GM23338 (cell line): Measurements from ENCODE around the gene NRXN2. TPM values are rescaled to one million over a fixed set of nuclear protein-coding genes. Genes with fewer than 3 reads are reported as not detected.

ENCODE experiments used
- ATAC-seq: fragments of 200-7000 bp; cut with Tn5 transposase; 3 replicates; pipeline ENCODE4 v1.9.1; 2020
- DNase-seq: peaks from one replicate; pipeline ENCODE4 v3.0.0-alpha.2; 2015; ENCODE audit warnings: low spot score
- H2AFZ ChIP-seq: fragments of 200-600 bp; sonication (generic); 2 replicates; pipeline ENCODE4 v1.8.0; 2016; ENCODE audit warnings: antibody characterized with exemption, mild to moderate bottlenecking, moderate library complexity
- H3F3A ChIP-seq: fragments of 200-600 bp; sonication (generic); replicated peaks from 2 replicates; pipeline ENCODE4 v1.8.0; 2017; ENCODE audit warnings: antibody characterized with exemption, mixed run types, low read depth
- H3K27ac ChIP-seq: fragments of 200-600 bp; sonication (generic); 2 replicates; pipeline ENCODE4 v1.6.1; 2016; ENCODE audit warnings: low read depth
- H3K27me3 ChIP-seq: fragments of 200-600 bp; sonication (generic); 2 replicates; pipeline ENCODE4 v1.8.0; 2016; ENCODE audit warnings: mild to moderate bottlenecking, mixed run types, moderate library complexity; ENCODE audit not compliant: insufficient read depth
- H3K36me3 ChIP-seq: fragments of 200-600 bp; sonication (generic); 2 replicates; pipeline ENCODE4 v1.8.0; 2016; ENCODE audit warnings: mild to moderate bottlenecking; ENCODE audit not compliant: insufficient read depth
- H3K4me1 ChIP-seq: fragments of 200-600 bp; sonication (generic); 2 replicates; pipeline ENCODE4 v1.8.0; 2016; ENCODE audit warnings: mild to moderate bottlenecking, moderate library complexity; ENCODE audit not compliant: insufficient read depth
- H3K4me2 ChIP-seq: fragments of 200-600 bp; sonication (generic); 2 replicates; pipeline ENCODE4 v1.7.1; 2017; ENCODE audit warnings: mixed run types
- H3K4me3 ChIP-seq: fragments of 200-600 bp; sonication (generic); 2 replicates; pipeline ENCODE4 v1.6.1; 2016; ENCODE audit warnings: mixed run types
- H3K79me2 ChIP-seq: fragments of 200-600 bp; sonication (generic); replicated peaks from 2 replicates; pipeline ENCODE4 v1.8.0; 2017; ENCODE audit warnings: mild to moderate bottlenecking; ENCODE audit not compliant: insufficient read depth
- H3K9me2 ChIP-seq: fragments of 200-600 bp; sonication (generic); 2 replicates; pipeline ENCODE4 v1.8.0; 2017; ENCODE audit not compliant: insufficient read depth
- H4K20me1 ChIP-seq: fragments of 200-600 bp; sonication (generic); replicated peaks from 2 replicates; pipeline ENCODE4 v1.8.0; 2017; ENCODE audit warnings: mild to moderate bottlenecking; ENCODE audit not compliant: insufficient read depth
- H3K27ac Mint-ChIP-seq: 2 replicates; pipeline ENCODE4 v1.8.0; 2020; ENCODE audit warnings: inconsistent platforms, mild to moderate bottlenecking, moderate library complexity, mixed read lengths
- H3K27me3 Mint-ChIP-seq: 3 replicates; pipeline ENCODE4 v1.8.0; 2022; ENCODE audit warnings: low read depth, mild to moderate bottlenecking, moderate library complexity, mixed read lengths, inconsistent platforms; ENCODE audit not compliant: insufficient read depth, poor library complexity
- H3K36me3 Mint-ChIP-seq: 3 replicates; pipeline ENCODE4 v1.8.0; 2021; ENCODE audit warnings: low read depth, mild to moderate bottlenecking, inconsistent platforms, moderate library complexity, mixed read lengths
- H3K4me1 Mint-ChIP-seq: 3 replicates; pipeline ENCODE4 v1.8.0; 2020; ENCODE audit warnings: mild to moderate bottlenecking, inconsistent platforms, mixed read lengths
- H3K4me3 Mint-ChIP-seq: 3 replicates; pipeline ENCODE4 v1.8.0; 2021; ENCODE audit warnings: moderate library complexity, mild to moderate bottlenecking, inconsistent platforms, mixed read lengths
- H3K9me3 Mint-ChIP-seq: 3 replicates; pipeline ENCODE4 v1.8.0; 2020; ENCODE audit warnings: moderate library complexity, mild to moderate bottlenecking, inconsistent platforms, mixed read lengths
- CREB1 ChIP-seq: fragments of 250-450 bp; sonication (Bioruptor Pico); IDR thresholded peaks from 2 replicates; pipeline ENCODE4 v1.5.0; 2020; ENCODE audit warnings: low read depth, mild to moderate bottlenecking, moderate library complexity
- EZH2 ChIP-seq: fragments of 200-600 bp; sonication (generic); IDR thresholded peaks from one replicate; pipeline ENCODE4 v1.8.0; 2017; ENCODE audit warnings: antibody characterized with exemption, mild to moderate bottlenecking, low read depth; ENCODE audit not compliant: unreplicated experiment
- EZH2phosphoT487 ChIP-seq: fragments of 200-600 bp; sonication (generic); IDR thresholded peaks from one replicate; pipeline ENCODE4 v1.8.1; 2018; ENCODE audit warnings: antibody characterized with exemption; ENCODE audit not compliant: unreplicated experiment
- JUNB ChIP-seq: IDR thresholded peaks from one replicate; pipeline ENCODE4 v1.6.1; 2016; ENCODE audit warnings: antibody characterized with exemption; ENCODE audit not compliant: unreplicated experiment
- NANOG ChIP-seq: IDR thresholded peaks from 2 replicates; pipeline ENCODE4 v1.6.1; 2016; ENCODE audit warnings: antibody characterized with exemption, borderline replicate concordance
- POLR2AphosphoS5 ChIP-seq: IDR thresholded peaks from 2 replicates; pipeline ENCODE4 v1.6.1; 2016; ENCODE audit warnings: antibody characterized with exemption, low read depth
- STAT1 ChIP-seq: IDR thresholded peaks from one replicate; pipeline ENCODE4 v1.6.1; 2016; ENCODE audit warnings: antibody characterized with exemption; ENCODE audit not compliant: unreplicated experiment
- ZNF114 ChIP-seq: fragments of 250-450 bp; sonication (Bioruptor Pico); IDR thresholded peaks from 2 replicates; pipeline ENCODE4 v1.5.0; 2020; ENCODE audit warnings: mild to moderate bottlenecking, moderate library complexity
- ZNF331 ChIP-seq: fragments of 250-450 bp; sonication (Bioruptor Pico); IDR thresholded peaks from 2 replicates; pipeline ENCODE4 v1.5.0; 2020; ENCODE audit warnings: low read depth, mild to moderate bottlenecking, moderate library complexity
- polyA plus RNA-seq: library from polyadenylated mRNA; unstranded; fragments of >200 nt; fragmentation: Nextera tagmentation; extraction: Ambion mirVana; gene quantifications from 2 replicates; pipeline ENCODE4 v1.2.1, GENCODE V29; 2016
- total RNA-seq: library from RNA; depleted of rRNA; stranded (reverse); fragments of >200 nt; shearing (Covaris generic); gene quantifications from 2 replicates; pipeline ENCODE4 v1.2.3, GENCODE V29; 2014
- TF ChIP-seq, protein P1 (sequence below), 2 experiments: fragments of 200-600 bp in 1 of 2; sonication (generic) in 1 of 2; conservative IDR thresholded peaks; 2 replicates each; pipeline versions ENCODE4 v1.5.1 to v1.6.1; 2016 to 2017; ENCODE audit warnings: antibody characterized with exemption in 2 of 2, low read depth in 2 of 2, mild to moderate bottlenecking in 2 of 2, moderate library complexity in 1 of 2
- TF ChIP-seq, protein P2 (sequence below): IDR thresholded peaks from one replicate; pipeline ENCODE4 v1.6.1; 2018; ENCODE audit warnings: antibody characterized with exemption; ENCODE audit not compliant: unreplicated experiment
- TF ChIP-seq, protein P3 (sequence below): IDR thresholded peaks from 2 replicates; pipeline ENCODE4 v1.6.1; 2016; ENCODE audit warnings: antibody characterized with exemption
- TF ChIP-seq, protein P4 (sequence below): fragments of 250-450 bp; sonication (Bioruptor Pico); IDR thresholded peaks from 2 replicates; pipeline ENCODE4 v1.5.0; 2020; ENCODE audit warnings: mild to moderate bottlenecking, moderate library complexity

Gene NRXN2
- total and polyA plus RNA-seq, 2 experiments from 2014 or later = 3.4 to 17.0 TPM

DNA sequence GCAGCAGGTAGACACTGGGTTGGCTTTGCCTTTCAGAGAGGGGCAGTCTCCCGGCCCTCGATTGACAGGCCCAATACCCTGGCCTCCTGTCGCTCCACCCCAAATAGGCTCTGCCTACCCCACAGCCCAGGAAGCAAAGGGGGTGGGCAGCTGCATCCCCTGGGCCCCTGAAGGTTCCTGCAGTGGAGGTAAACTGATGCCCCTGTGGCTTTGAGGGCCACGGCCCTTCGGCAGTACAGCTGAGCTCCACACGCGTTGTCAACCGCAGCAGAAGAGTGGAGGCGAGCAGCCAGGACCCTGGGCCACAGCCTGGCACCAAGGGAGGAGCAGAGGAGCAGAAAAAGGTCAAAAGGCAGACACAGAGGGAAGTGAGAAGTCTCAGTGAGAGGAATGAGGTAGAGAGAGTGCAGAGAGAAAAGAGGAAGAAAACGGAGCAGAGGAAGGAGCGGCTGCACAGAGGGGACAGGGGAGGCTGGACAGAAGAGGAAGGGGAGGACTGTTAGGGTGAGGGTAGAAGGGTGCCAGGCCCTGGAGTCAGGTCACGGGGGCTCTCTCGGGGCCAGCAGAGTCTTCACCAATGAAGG lies 67.9 kb downstream of the NRXN2 start:
- ATAC-seq (no peak), DNase-seq (no peak)
- no peaks in the 10 kb centered on the region for H3K9me3 Mint-ChIP-seq
- Histone ChIP-seq H3K36me3 (no peaks in the 10 kb centered on the region), H3K27ac (no peak overlapping the region), H3F3A (no peaks in the 10 kb centered on the region), H3K4me2 (no peak overlapping the region), H3K4me1 (peaks cover 10% of the 10 kb centered on the region; the same call in 1 of the 2 replicates), H3K4me3 (no peak overlapping the region), H2AFZ (no peak overlapping the region), H3K27me3 (no peaks in the 10 kb centered on the region), H3K9me2 (no peaks in the 10 kb centered on the region), H4K20me1 (no peaks in the 10 kb centered on the region), H3K79me2 (no peaks in the 10 kb centered on the region)
- TF ChIP-seq, protein P1, sequence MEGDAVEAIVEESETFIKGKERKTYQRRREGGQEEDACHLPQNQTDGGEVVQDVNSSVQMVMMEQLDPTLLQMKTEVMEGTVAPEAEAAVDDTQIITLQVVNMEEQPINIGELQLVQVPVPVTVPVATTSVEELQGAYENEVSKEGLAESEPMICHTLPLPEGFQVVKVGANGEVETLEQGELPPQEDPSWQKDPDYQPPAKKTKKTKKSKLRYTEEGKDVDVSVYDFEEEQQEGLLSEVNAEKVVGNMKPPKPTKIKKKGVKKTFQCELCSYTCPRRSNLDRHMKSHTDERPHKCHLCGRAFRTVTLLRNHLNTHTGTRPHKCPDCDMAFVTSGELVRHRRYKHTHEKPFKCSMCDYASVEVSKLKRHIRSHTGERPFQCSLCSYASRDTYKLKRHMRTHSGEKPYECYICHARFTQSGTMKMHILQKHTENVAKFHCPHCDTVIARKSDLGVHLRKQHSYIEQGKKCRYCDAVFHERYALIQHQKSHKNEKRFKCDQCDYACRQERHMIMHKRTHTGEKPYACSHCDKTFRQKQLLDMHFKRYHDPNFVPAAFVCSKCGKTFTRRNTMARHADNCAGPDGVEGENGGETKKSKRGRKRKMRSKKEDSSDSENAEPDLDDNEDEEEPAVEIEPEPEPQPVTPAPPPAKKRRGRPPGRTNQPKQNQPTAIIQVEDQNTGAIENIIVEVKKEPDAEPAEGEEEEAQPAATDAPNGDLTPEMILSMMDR (conservative IDR thresholded peaks at IDR 0.05; ENCODE audit: low read depth in 2 of 2) = no peak
- TF ChIP-seq STAT1 = no peak
- no peak for TF ChIP-seq ZNF114 (CRISPR knock-in tag)
- TF ChIP-seq JUNB = no peak
- TF ChIP-seq POLR2AphosphoS5 = no peak
- TF ChIP-seq, protein P2, sequence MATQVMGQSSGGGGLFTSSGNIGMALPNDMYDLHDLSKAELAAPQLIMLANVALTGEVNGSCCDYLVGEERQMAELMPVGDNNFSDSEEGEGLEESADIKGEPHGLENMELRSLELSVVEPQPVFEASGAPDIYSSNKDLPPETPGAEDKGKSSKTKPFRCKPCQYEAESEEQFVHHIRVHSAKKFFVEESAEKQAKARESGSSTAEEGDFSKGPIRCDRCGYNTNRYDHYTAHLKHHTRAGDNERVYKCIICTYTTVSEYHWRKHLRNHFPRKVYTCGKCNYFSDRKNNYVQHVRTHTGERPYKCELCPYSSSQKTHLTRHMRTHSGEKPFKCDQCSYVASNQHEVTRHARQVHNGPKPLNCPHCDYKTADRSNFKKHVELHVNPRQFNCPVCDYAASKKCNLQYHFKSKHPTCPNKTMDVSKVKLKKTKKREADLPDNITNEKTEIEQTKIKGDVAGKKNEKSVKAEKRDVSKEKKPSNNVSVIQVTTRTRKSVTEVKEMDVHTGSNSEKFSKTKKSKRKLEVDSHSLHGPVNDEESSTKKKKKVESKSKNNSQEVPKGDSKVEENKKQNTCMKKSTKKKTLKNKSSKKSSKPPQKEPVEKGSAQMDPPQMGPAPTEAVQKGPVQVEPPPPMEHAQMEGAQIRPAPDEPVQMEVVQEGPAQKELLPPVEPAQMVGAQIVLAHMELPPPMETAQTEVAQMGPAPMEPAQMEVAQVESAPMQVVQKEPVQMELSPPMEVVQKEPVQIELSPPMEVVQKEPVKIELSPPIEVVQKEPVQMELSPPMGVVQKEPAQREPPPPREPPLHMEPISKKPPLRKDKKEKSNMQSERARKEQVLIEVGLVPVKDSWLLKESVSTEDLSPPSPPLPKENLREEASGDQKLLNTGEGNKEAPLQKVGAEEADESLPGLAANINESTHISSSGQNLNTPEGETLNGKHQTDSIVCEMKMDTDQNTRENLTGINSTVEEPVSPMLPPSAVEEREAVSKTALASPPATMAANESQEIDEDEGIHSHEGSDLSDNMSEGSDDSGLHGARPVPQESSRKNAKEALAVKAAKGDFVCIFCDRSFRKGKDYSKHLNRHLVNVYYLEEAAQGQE = no peak
- TF ChIP-seq, protein P3, sequence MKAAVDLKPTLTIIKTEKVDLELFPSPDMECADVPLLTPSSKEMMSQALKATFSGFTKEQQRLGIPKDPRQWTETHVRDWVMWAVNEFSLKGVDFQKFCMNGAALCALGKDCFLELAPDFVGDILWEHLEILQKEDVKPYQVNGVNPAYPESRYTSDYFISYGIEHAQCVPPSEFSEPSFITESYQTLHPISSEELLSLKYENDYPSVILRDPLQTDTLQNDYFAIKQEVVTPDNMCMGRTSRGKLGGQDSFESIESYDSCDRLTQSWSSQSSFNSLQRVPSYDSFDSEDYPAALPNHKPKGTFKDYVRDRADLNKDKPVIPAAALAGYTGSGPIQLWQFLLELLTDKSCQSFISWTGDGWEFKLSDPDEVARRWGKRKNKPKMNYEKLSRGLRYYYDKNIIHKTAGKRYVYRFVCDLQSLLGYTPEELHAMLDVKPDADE = no peak
- TF ChIP-seq EZH2 = no peak
- TF ChIP-seq, protein P4, sequence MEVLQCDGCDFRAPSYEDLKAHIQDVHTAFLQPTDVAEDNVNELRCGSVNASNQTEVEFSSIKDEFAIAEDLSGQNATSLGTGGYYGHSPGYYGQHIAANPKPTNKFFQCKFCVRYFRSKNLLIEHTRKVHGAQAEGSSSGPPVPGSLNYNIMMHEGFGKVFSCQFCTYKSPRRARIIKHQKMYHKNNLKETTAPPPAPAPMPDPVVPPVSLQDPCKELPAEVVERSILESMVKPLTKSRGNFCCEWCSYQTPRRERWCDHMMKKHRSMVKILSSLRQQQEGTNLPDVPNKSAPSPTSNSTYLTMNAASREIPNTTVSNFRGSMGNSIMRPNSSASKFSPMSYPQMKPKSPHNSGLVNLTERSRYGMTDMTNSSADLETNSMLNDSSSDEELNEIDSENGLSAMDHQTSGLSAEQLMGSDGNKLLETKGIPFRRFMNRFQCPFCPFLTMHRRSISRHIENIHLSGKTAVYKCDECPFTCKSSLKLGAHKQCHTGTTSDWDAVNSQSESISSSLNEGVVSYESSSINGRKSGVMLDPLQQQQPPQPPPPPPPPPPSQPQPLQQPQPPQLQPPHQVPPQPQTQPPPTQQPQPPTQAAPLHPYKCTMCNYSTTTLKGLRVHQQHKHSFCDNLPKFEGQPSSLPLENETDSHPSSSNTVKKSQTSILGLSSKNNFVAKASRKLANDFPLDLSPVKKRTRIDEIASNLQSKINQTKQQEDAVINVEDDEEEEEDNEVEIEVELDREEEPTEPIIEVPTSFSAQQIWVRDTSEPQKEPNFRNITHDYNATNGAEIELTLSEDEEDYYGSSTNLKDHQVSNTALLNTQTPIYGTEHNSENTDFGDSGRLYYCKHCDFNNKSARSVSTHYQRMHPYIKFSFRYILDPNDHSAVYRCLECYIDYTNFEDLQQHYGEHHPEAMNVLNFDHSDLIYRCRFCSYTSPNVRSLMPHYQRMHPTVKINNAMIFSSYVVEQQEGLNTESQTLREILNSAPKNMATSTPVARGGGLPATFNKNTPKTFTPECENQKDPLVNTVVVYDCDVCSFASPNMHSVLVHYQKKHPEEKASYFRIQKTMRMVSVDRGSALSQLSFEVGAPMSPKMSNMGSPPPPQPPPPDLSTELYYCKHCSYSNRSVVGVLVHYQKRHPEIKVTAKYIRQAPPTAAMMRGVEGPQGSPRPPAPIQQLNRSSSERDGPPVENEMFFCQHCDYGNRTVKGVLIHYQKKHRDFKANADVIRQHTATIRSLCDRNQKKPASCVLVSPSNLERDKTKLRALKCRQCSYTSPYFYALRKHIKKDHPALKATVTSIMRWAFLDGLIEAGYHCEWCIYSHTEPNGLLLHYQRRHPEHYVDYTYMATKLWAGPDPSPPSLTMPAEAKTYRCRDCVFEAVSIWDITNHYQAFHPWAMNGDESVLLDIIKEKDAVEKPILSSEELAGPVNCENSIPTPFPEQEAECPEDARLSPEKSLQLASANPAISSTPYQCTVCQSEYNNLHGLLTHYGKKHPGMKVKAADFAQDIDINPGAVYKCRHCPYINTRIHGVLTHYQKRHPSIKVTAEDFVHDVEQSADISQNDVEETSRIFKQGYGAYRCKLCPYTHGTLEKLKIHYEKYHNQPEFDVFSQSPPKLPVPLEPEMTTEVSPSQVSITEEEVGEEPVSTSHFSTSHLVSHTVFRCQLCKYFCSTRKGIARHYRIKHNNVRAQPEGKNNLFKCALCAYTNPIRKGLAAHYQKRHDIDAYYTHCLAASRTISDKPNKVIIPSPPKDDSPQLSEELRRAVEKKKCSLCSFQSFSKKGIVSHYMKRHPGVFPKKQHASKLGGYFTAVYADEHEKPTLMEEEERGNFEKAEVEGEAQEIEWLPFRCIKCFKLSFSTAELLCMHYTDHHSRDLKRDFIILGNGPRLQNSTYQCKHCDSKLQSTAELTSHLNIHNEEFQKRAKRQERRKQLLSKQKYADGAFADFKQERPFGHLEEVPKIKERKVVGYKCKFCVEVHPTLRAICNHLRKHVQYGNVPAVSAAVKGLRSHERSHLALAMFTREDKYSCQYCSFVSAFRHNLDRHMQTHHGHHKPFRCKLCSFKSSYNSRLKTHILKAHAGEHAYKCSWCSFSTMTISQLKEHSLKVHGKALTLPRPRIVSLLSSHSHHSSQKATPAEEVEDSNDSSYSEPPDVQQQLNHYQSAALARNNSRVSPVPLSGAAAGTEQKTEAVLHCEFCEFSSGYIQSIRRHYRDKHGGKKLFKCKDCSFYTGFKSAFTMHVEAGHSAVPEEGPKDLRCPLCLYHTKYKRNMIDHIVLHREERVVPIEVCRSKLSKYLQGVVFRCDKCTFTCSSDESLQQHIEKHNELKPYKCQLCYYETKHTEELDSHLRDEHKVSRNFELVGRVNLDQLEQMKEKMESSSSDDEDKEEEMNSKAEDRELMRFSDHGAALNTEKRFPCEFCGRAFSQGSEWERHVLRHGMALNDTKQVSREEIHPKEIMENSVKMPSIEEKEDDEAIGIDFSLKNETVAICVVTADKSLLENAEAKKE (CRISPR knock-in tag) = no peak
- TF ChIP-seq NANOG = no peak
- TF ChIP-seq ZNF331 (CRISPR knock-in tag) = no peak
- TF ChIP-seq CREB1 (CRISPR knock-in tag) = no peak
- TF ChIP-seq EZH2phosphoT487 = no peak
- H3K27ac Mint-ChIP-seq = no peak overlapping the region
- H3K36me3 Mint-ChIP-seq = no peaks in the 10 kb centered on the region
- peaks cover 17% of the 10 kb centered on the region for H3K27me3 Mint-ChIP-seq
- peaks cover 22% of the 10 kb centered on the region for H3K4me1 Mint-ChIP-seq
- no peak overlapping the region for H3K4me3 Mint-ChIP-seq
